ENCODE results near the gene RPL13.

The RPL13 gene

DNA sequence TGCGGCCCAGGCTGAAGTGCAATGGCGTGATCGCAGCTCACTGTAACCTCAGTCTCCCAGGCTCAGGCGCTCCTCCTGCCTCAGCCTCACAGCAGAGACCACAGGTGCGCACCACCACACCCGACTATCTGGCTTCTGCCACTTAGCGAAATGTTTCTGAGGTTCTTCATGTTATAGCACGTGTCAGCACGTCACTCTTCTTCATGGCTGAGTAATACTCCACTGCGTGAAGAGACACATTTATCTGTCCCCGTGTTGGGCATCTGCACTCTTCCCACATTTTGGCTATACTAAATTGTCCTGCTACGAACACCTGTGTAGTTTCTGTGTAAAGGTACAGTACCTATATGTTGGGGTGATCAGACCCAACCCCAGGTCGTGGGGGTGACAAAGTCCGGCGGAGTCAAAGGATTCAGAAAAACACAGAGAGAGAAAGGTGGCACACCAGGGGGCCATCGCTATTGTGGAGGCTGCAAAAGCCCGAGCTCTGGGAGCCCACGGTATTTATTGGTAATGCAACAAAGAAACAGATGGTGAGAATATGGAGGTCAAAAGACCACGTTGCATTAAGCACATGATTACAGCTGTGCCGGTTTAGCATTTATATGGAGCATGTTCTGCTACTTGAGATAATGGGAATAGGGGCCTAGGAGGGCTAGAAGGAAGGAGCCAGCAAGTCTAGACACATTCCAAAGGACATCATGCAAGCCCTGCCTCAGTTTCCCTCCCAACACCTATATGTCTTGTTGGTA, 52.1 kb downstream of the RPL13 start:
- no peak overlapping the region for H3K27ac ChIP-seq
- TF ChIP-seq, protein P1, sequence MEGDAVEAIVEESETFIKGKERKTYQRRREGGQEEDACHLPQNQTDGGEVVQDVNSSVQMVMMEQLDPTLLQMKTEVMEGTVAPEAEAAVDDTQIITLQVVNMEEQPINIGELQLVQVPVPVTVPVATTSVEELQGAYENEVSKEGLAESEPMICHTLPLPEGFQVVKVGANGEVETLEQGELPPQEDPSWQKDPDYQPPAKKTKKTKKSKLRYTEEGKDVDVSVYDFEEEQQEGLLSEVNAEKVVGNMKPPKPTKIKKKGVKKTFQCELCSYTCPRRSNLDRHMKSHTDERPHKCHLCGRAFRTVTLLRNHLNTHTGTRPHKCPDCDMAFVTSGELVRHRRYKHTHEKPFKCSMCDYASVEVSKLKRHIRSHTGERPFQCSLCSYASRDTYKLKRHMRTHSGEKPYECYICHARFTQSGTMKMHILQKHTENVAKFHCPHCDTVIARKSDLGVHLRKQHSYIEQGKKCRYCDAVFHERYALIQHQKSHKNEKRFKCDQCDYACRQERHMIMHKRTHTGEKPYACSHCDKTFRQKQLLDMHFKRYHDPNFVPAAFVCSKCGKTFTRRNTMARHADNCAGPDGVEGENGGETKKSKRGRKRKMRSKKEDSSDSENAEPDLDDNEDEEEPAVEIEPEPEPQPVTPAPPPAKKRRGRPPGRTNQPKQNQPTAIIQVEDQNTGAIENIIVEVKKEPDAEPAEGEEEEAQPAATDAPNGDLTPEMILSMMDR (IDR thresholded peaks at IDR 0.05) = no peak
- TF ChIP-seq ZFX (IDR thresholded peaks at IDR 0.05; ENCODE audit: borderline replicate concordance) = no peak

DNA sequence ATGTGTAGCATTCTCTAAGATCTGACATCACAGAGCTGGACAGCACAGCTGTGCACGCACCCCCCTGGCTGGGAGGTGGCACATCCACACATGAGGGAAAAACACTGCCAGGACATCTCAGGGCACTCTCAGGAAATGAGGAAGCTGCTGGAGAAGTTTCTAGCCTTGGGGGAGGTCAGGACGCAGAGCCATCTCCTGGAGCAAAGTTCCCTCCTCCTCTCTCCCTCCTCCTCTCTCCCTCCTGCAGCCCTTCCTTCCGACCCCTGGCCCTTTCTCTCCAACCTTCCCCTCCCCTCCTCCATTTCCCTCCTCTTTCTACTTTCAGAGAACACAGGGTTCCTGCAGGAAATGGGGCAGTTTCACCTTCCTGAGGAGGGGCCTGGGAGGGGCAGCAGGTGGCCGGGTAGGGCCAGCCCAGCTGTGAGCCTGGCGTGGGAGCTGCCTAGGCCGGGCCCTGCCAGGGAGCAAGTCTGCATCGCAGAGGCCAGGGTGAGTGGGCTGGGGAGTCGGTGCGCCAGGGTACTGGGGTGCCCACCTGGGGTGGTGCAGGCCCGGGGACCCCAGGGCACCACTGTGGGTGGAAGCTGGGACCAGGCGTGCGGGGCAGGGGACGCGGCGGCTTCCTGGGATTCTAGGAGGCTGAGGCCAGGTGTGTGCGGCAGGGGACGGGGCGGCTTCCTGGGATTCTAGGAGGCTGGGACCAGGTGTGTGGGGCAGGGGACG, 52.9 kb downstream of the RPL13 start, which contains the start of gene DPEP1:
TSS of gene DPEP1 (plus strand) at position 412 of the 723 bp plus-strand sequence. CDS start 16,769 bp downstream, outside the sequence.
- TF ChIP-seq, protein P1 (IDR thresholded peaks at IDR 0.05) = no peak
- TF ChIP-seq ZFX (IDR thresholded peaks at IDR 0.05; ENCODE audit: borderline replicate concordance) = no peak
- H3K27ac ChIP-seq = no peak within 1 kb of the TSS

DNA sequence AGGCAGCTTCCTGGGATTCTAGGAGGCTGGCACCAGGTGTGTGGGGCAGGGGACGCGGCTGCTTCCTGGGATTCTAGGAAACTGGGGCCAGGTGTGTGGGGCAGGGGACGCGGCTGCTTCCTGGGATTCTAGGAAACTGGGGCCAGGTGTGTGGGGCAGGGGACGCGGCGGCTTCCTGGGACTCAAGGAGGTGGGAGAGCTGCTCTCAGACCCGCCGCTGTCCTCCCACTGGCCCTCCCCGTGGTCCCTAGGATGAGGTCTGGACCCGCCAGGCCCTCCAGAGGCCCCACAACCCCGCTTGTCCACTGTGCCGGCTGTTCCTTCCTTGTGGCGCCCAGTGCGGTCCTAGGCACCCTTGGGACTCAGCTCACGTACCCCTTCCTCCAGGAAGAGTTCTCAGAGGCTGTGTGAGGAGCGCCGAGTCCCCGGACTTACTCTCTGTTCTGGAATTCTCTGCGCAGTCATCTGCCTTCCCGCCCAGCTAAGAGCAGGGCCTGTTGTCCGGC, 53.5 kb downstream of the RPL13 start:
- TF ChIP-seq, protein P1 (IDR thresholded peaks at IDR 0.05) = no peak
- no peak for TF ChIP-seq ZFX (IDR thresholded peaks at IDR 0.05; ENCODE audit: borderline replicate concordance)
- no peak overlapping the region for H3K27ac ChIP-seq

Data from 22Rv1 (cell line).